ENCODE measurements around the gene SLC25A44. TPM values are rescaled to one million over a fixed set of nuclear protein-coding genes. Genes with fewer than 3 reads are reported as not detected.
A peak's percentile ranks its signal among the peaks of the same experiment; 100 is the strongest.

Gene SLC25A44
- total RNA-seq, 1 experiment from 2014 or later = 40.2 TPM

GRCh38 chr1:156212130-156212529, 18.2 kb downstream of the SLC25A44 start:
- Histone ChIP-seq H2AFZ (ENCODE audit: low read length) (no peak overlapping the region), H3K79me2 (ENCODE audit: insufficient read depth, low read length) (no peaks in the 10 kb centered on the region), H3K23ac (ENCODE audit: insufficient read length, low read depth, low read length) (no peak overlapping the region), H2BK120ac (ENCODE audit: low read depth, low read length, poor library complexity, severe bottlenecking) (peak overlapping the region; percentile 15), H2BK12ac (ENCODE audit: insufficient read length, low read depth, low read length) (no peak overlapping the region), H3T11ph (ENCODE audit: low read length) (peak overlapping the region; percentile 13), H3K23me2 (ENCODE audit: insufficient read length, low read depth, low read length, poor library complexity, severe bottlenecking) (peaks cover 8% of the 10 kb centered on the region), H3K79me1 (ENCODE audit: insufficient read depth, low read depth, low read length, poor library complexity, severe bottlenecking) (no peaks in the 10 kb centered on the region), H2BK15ac (ENCODE audit: low read depth, low read length) (no peak overlapping the region), H3K18ac (ENCODE audit: insufficient read length, low read depth, low read length) (peak overlapping the region; percentile 83), H3K4me2 (ENCODE audit: insufficient read depth, insufficient read length, low read length) (peak overlapping the region; percentile 73), H3K27me3 (ENCODE audit: insufficient read depth, low read length) (no peaks in the 10 kb centered on the region), H3K27ac (ENCODE audit: insufficient read length, low read depth, low read length) (peak overlapping the region; percentile 6), H2BK5ac (ENCODE audit: insufficient read length, low read length) (no peak overlapping the region), H4K91ac (ENCODE audit: insufficient read length, low read depth, low read length) (no peak overlapping the region), H3K4me1 (ENCODE audit: insufficient read depth, low read length) (no peaks in the 10 kb centered on the region; the same call in 1 of the 2 replicates), H3K14ac (ENCODE audit: insufficient read depth, low read length) (no peak overlapping the region), H3K9ac (ENCODE audit: extremely low read depth, insufficient read length, low read length) (peak overlapping the region; percentile 81), H4K8ac (replicated peaks; ENCODE audit: insufficient read length, low read depth, low read length) (no peak overlapping the region), H3K9me3 (ENCODE audit: control insufficient read depth, low read depth, low read length) (no peaks in the 10 kb centered on the region), H4K20me1 (ENCODE audit: control insufficient read depth, insufficient read depth, insufficient read length) (no peaks in the 10 kb centered on the region), H4K5ac (ENCODE audit: insufficient read length, low read depth, low read length) (peak overlapping the region; percentile 34), H2BK20ac (ENCODE audit: low read depth, low read length, poor library complexity, severe bottlenecking) (no peak overlapping the region), H3K4ac (ENCODE audit: low read depth, low read length) (no peak overlapping the region), H2AK5ac (ENCODE audit: insufficient read length, low read length) (peak overlapping the region; percentile 1), H3K56ac (ENCODE audit: insufficient read length, low read depth, low read length) (no peak overlapping the region)
- H3K4me3 Mint-ChIP-seq = peak overlapping the region; percentile 94 to 95
- H3K27me3 Mint-ChIP-seq (ENCODE audit: low read depth) = peaks cover 2% of the 10 kb centered on the region; the same call in 1 of the 2 replicates
- no peak for DNase-seq
- H3K9me3 Mint-ChIP-seq = no peaks in the 10 kb centered on the region
- TF ChIP-seq CTCF (conservative IDR thresholded peaks at IDR 0.05) = no peak
- peaks cover 10 to 63% (median 30%) of the 10 kb centered on the region in 3 experiments; a peak in 6 of 7 replicates for H3K36me3 Mint-ChIP-seq (ENCODE audit: insufficient read depth in 1 of 3, low read depth in 3 of 3)
- WGBS (ENCODE audit: extremely low coverage, insufficient read length, low lambda C conversion rate) = no CpG with 5 or more reads among the region's 9 CpGs
- H3K4me1 Mint-ChIP-seq = peaks cover 34 to 35% of the 10 kb centered on the region in 2 experiments
- peak overlapping the region; percentile 13 to 100 (median 100) for H3K27ac Mint-ChIP-seq

Data from H9 (cell line).